ENCODE data around the gene BIRC7.

DNA sequence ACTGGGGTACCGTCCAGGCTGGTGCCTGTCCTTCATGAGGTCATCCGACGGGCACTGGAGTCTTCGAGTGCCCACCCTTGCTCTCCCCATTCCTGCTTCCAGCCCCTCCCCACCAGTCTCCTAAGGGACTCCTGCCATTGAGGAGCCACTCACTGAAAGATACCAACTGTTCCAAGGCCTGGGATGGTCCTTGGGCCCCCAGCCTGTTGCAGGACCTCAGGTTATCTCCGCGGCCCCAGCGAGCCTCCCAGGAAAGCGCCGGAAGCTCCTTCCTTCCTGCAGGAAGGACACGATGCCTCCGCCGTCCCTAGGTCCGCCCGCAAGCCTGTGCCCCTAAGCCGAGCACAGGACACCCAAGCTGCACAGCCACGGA is 17.3 kb downstream of the BIRC7 start:
- TF ChIP-seq POLR2AphosphoS5 (IDR thresholded peaks at IDR 0.05; ENCODE audit: low read depth, low read length) (no peak), FOSL1 (IDR thresholded peaks at IDR 0.05; ENCODE audit: low read depth) (no peak), POLR2A (IDR thresholded peaks at IDR 0.05; ENCODE audit: borderline replicate concordance, extremely low read depth, insufficient read depth, insufficient read length) (no peak), ZNF274 (IDR thresholded peaks at IDR 0.05; ENCODE audit: low read depth, low read length) (no peak), EZH2phosphoT487 (IDR thresholded peaks at IDR 0.05; ENCODE audit: borderline replicate concordance) (no peak), ELF1 (IDR thresholded peaks at IDR 0.05; ENCODE audit: borderline replicate concordance, low read depth) (no peak), EZH2 (IDR thresholded peaks at IDR 0.05) (no peak), TCF7L2 (IDR thresholded peaks at IDR 0.05; ENCODE audit: borderline replicate concordance, extremely low read depth, insufficient read depth, insufficient read length) (no peak)
- TF ChIP-seq, protein P1, sequence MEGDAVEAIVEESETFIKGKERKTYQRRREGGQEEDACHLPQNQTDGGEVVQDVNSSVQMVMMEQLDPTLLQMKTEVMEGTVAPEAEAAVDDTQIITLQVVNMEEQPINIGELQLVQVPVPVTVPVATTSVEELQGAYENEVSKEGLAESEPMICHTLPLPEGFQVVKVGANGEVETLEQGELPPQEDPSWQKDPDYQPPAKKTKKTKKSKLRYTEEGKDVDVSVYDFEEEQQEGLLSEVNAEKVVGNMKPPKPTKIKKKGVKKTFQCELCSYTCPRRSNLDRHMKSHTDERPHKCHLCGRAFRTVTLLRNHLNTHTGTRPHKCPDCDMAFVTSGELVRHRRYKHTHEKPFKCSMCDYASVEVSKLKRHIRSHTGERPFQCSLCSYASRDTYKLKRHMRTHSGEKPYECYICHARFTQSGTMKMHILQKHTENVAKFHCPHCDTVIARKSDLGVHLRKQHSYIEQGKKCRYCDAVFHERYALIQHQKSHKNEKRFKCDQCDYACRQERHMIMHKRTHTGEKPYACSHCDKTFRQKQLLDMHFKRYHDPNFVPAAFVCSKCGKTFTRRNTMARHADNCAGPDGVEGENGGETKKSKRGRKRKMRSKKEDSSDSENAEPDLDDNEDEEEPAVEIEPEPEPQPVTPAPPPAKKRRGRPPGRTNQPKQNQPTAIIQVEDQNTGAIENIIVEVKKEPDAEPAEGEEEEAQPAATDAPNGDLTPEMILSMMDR (IDR thresholded peaks at IDR 0.05 in 2 of 3, conservative IDR thresholded peaks at IDR 0.05 in 1 of 3; ENCODE audit: borderline replicate concordance in 1 of 3, insufficient read depth in 1 of 3, low read depth in 2 of 3, low read length in 2 of 3), result no peak
- TF ChIP-seq, protein P2, sequence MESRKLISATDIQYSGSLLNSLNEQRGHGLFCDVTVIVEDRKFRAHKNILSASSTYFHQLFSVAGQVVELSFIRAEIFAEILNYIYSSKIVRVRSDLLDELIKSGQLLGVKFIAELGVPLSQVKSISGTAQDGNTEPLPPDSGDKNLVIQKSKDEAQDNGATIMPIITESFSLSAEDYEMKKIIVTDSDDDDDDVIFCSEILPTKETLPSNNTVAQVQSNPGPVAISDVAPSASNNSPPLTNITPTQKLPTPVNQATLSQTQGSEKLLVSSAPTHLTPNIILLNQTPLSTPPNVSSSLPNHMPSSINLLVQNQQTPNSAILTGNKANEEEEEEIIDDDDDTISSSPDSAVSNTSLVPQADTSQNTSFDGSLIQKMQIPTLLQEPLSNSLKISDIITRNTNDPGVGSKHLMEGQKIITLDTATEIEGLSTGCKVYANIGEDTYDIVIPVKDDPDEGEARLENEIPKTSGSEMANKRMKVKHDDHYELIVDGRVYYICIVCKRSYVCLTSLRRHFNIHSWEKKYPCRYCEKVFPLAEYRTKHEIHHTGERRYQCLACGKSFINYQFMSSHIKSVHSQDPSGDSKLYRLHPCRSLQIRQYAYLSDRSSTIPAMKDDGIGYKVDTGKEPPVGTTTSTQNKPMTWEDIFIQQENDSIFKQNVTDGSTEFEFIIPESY (IDR thresholded peaks at IDR 0.05; ENCODE audit: extremely low read depth, insufficient replicate concordance, low read length), result no peak
- TF ChIP-seq, protein P3, sequence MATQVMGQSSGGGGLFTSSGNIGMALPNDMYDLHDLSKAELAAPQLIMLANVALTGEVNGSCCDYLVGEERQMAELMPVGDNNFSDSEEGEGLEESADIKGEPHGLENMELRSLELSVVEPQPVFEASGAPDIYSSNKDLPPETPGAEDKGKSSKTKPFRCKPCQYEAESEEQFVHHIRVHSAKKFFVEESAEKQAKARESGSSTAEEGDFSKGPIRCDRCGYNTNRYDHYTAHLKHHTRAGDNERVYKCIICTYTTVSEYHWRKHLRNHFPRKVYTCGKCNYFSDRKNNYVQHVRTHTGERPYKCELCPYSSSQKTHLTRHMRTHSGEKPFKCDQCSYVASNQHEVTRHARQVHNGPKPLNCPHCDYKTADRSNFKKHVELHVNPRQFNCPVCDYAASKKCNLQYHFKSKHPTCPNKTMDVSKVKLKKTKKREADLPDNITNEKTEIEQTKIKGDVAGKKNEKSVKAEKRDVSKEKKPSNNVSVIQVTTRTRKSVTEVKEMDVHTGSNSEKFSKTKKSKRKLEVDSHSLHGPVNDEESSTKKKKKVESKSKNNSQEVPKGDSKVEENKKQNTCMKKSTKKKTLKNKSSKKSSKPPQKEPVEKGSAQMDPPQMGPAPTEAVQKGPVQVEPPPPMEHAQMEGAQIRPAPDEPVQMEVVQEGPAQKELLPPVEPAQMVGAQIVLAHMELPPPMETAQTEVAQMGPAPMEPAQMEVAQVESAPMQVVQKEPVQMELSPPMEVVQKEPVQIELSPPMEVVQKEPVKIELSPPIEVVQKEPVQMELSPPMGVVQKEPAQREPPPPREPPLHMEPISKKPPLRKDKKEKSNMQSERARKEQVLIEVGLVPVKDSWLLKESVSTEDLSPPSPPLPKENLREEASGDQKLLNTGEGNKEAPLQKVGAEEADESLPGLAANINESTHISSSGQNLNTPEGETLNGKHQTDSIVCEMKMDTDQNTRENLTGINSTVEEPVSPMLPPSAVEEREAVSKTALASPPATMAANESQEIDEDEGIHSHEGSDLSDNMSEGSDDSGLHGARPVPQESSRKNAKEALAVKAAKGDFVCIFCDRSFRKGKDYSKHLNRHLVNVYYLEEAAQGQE (IDR thresholded peaks at IDR 0.05; ENCODE audit: low read depth), result no peak
- TF ChIP-seq, protein P4, sequence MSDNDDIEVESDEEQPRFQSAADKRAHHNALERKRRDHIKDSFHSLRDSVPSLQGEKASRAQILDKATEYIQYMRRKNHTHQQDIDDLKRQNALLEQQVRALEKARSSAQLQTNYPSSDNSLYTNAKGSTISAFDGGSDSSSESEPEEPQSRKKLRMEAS (IDR thresholded peaks at IDR 0.05), result no peak
